GM12891 (cell line): ENCODE results near the gene UBE3C.
"Not testable (repeated sequence)": the region's sequence is repeated elsewhere in the genome, so short reads cannot be mapped to it uniquely, and the experiment has no call there.

Experiments used
- DNase-seq: peaks from one replicate; pipeline ENCODE4 v3.0.0; 2011; ENCODE audit warnings: low spot score; ENCODE audit not compliant: insufficient read length
- FAIRE-seq: peaks from 2 replicates; lab custom pipeline; 2011; peaks lifted over from hg19 to GRCh38; lab: Jason Lieb, UNC
- PAX5 ChIP-seq: IDR thresholded peaks from 2 replicates; pipeline ENCODE4 v1.6.1; 2011; ENCODE audit warnings: low read length, moderate library complexity, mild to moderate bottlenecking; ENCODE audit not compliant: insufficient read depth, severe bottlenecking
- POLR2A ChIP-seq: IDR thresholded peaks from 2 replicates; pipeline ENCODE4 v1.6.1; 2011; ENCODE audit warnings: low read depth, low read length, control low read depth
- POLR2AphosphoS5 ChIP-seq: IDR thresholded peaks from 2 replicates; pipeline ENCODE4 v1.6.1; 2011; ENCODE audit warnings: low read depth, low read length, control low read depth
- POU2F2 ChIP-seq: IDR thresholded peaks from 2 replicates; pipeline ENCODE4 v1.6.1; 2011; ENCODE audit warnings: low read depth, mild to moderate bottlenecking, control low read depth, low read length, moderate library complexity
- SPI1 ChIP-seq: IDR thresholded peaks from 2 replicates; pipeline ENCODE4 v1.6.1; 2011; ENCODE audit warnings: low read depth, low read length, control low read depth
- TAF1 ChIP-seq: IDR thresholded peaks from 2 replicates; pipeline ENCODE4 v1.6.1; 2011; ENCODE audit warnings: low read depth, low read length, control low read depth

The UBE3C gene

GRCh38 chr7:157129907-157130460 lies 8.7 kb upstream of the UBE3C start:
- FAIRE-seq, result no peak
- TF ChIP-seq POLR2AphosphoS5 (no peak), POLR2A (no peak), TAF1 (no peak), PAX5 (no peak), POU2F2 (no peak), SPI1 (no peak)

GRCh38 chr7:157130849-157131248 lies 7.9 kb upstream of the UBE3C start:
- DNase-seq, FAIRE-seq: not testable (repeated sequence)

More at GRCh38 chr7:157129907-157130460, 8.7 kb upstream of the UBE3C start:
- DNase-seq, result no peak

GRCh38 chr7:157132796-157133195 lies 5.9 kb upstream of the UBE3C start:
- FAIRE-seq (no peak), DNase-seq (no peak)
- TF ChIP-seq POLR2A (no peak), PAX5 (no peak), POU2F2 (no peak), SPI1 (no peak), TAF1 (no peak), POLR2AphosphoS5 (no peak)

DNA sequence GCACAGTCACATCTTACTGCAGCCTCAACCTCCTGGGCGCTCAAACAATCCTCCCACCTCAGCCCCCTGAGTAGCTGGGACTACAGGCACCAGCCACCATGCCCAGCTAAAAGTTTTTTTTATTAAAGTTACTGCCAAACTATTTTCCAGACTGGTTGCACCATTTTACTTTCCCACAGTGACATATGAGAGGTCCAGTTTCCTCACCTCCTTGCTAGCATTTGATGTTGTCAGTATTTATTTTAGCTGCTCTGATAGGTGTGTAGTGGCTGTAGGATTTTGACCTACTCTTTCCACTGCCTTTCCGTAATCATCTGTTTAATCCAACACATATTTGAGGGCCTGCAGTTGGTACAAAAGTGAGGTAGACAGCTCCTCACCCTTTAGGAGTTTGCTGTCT lies 5.4 kb upstream of the UBE3C start:
- no peak for DNase-seq
- FAIRE-seq, result no peak
- no peak for TF ChIP-seq TAF1
- no peak for TF ChIP-seq SPI1
- no peak for TF ChIP-seq POLR2AphosphoS5
- TF ChIP-seq PAX5, result no peak
- TF ChIP-seq POLR2A, result no peak
- TF ChIP-seq POU2F2, result no peak

DNA sequence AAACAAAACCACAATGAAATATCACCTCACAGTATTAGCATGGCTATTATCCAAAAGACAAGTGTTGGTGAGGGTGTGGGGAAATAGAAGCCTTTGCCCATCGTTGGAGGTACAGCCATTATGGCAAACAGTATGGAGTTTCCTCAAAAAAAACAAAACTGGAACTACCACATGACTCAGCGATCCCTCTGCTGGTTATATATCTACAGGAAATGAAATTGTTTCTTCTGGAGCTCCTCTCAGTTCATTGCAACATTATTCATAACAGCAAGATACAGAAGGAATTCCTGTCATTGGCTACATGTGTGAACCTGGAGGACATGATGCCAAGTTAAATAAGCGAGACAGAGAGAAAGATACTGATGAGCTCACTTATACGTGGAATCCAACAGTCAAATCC lies 2.4 kb upstream of the UBE3C start:
- FAIRE-seq (no peak), DNase-seq (no peak)
- no peak for TF ChIP-seq POU2F2
- TF ChIP-seq TAF1, result no peak
- TF ChIP-seq PAX5, result no peak
- no peak for TF ChIP-seq SPI1
- no peak for TF ChIP-seq POLR2A
- no peak for TF ChIP-seq POLR2AphosphoS5

DNA sequence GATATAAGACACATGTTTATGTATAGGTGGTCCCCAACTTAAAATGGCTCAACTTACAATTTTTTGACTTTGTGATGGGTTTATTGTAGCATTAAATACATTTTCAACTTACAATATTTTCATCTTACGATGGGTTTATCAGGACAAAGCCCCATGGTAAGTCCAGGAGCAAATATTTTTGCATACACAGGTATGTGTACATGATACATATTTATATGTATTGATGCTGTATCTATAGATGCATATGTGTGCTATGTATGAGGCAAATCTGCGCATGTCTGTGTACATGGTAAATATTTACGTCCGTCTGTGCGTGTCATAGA lies 664 bp upstream of the UBE3C start:
- no peak for DNase-seq
- FAIRE-seq, result no peak
- TF ChIP-seq SPI1 (no peak), POLR2A (no peak), POU2F2 (no peak), POLR2AphosphoS5 (no peak), PAX5 (no peak), TAF1 (no peak)

GRCh38 chr7:157139111-157139809 lies 534 bp downstream of the UBE3C start:
- FAIRE-seq (no peak), DNase-seq (no peak)
- TF ChIP-seq POLR2A (no peak), POU2F2 (no peak), TAF1 (no peak), PAX5 (no peak), POLR2AphosphoS5 (no peak), SPI1 (no peak)

DNA sequence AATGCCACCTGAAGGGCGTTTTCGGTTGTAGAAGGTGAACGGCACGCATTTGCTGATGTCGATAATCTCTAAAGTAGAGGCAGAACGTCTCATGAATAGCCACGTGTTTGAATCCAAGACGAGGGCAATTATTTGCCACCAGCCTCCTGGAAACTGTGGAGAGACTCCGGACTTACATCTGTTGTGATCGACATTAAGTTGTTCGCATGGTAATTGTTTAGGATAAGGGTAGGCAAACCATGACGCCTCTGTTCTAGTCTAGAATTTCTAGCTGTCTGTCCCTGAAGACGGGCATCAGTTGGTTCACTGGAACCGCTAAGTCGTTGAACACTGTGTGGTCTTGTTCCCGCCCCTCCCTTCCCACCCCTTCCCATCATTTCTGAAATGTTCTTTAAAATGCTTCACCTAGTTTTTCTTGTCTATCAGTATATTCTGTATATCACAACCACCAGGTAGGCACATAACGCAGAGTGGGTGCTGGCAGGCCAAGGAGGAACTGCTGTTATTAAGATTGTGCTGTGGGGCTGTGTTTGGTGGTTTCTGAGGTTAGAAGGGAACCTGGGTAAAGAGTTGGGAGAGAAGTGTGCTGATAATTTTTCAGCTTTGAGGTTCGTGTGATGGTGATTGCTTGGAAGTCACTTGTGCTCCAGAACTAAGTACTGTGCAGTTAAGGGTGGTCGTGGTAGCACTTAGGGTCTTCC lies 1.2 kb downstream of the UBE3C start:
- FAIRE-seq (peak; percentile 69), DNase-seq (no peak)
- TF ChIP-seq POLR2AphosphoS5, result no peak
- peak; percentile 32; the same call in 1 of the 2 replicates for TF ChIP-seq SPI1

GRCh38 chr7:157140511-157140905 lies 1.8 kb downstream of the UBE3C start:
- TF ChIP-seq POU2F2 (no peak), POLR2A (no peak), TAF1 (no peak)
- FAIRE-seq (no peak), DNase-seq (no peak)

DNA sequence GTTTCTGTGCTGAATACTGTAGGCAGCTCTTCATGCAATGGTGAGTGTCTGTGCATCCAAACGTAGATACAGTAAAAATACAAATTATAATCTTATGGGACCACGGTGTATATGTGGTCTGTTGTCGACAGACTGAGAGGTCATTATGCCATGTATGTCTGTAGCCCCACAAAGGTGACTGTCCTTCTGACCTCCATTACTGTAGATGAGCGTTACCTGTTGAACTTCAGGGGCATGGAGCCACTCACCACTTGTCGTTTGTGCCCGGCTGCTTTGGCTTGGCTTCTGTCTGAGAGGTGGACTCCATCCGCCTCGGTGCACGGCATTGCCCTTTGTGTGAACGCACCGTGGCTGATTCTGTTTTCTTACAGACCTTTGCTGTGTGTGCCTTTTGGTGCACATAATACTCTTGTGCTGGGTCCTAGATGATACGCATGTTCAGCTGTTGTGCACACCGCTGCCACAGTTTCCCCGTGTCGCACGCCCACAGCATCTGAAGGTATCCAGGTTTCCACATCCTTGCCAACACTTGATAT lies 2.9 kb downstream of the UBE3C start:
- DNase-seq (no peak), FAIRE-seq (no peak)
- TF ChIP-seq PAX5, result no peak
- TF ChIP-seq POLR2AphosphoS5, result no peak
- no peak for TF ChIP-seq TAF1
- no peak for TF ChIP-seq SPI1
- TF ChIP-seq POLR2A, result no peak
- TF ChIP-seq POU2F2, result no peak
